Lung (tissue), 12 donors: ENCODE results near the gene MYO3B. TPM values are rescaled to one million over a fixed set of nuclear protein-coding genes. Genes with fewer than 3 reads are reported as not detected.

Experiments used
- ATAC-seq: fragments of 200-7000 bp; cut with Tn5 transposase; one replicate; pipeline ENCODE4 v1.9.1; 2020; ENCODE audit warnings: moderate number of reproducible peaks; ENCODE audit not compliant: insufficient read depth, low FRiP score
- DNase-seq, 3 donors: peaks; one replicate each; pipeline ENCODE4 v3.0.0-alpha.2; 2013 to 2017
- H3K27ac ChIP-seq, 2 donors: one replicate each; pipeline ENCODE4 v1.5.1; 2013; ENCODE audit warnings: mild to moderate bottlenecking in 2 of 2, moderate library complexity in 2 of 2, control low read depth in 1 of 2, inconsistent platforms in 1 of 2, low read depth in 1 of 2, low read length in 1 of 2
- H3K27me3 ChIP-seq, 3 donors: one replicate each; pipeline ENCODE4 v1.5.1; 2013; ENCODE audit warnings: low read length in 2 of 3; ENCODE audit not compliant: control insufficient read depth in 3 of 3, insufficient read depth in 3 of 3
- H3K36me3 ChIP-seq, 4 donors: one replicate each; pipeline ENCODE4 v1.5.1; 2013; ENCODE audit warnings: low read length in 4 of 4, mild to moderate bottlenecking in 1 of 4, moderate library complexity in 1 of 4; ENCODE audit not compliant: control insufficient read depth in 4 of 4, insufficient read depth in 4 of 4
- H3K4me1 ChIP-seq, 5 donors: one replicate each; pipeline ENCODE4 v1.5.1; 2013; ENCODE audit warnings: low read length in 5 of 5, mild to moderate bottlenecking in 2 of 5, moderate library complexity in 1 of 5; ENCODE audit not compliant: control insufficient read depth in 5 of 5, insufficient read depth in 5 of 5
- H3K4me3 ChIP-seq: one replicate; pipeline ENCODE4 v1.5.1; 2013; ENCODE audit warnings: mild to moderate bottlenecking, control low read depth, moderate library complexity
- H3K9ac ChIP-seq, 2 donors: one replicate each; pipeline ENCODE4 v1.5.1; 2013; ENCODE audit warnings: low read length in 2 of 2, control low read depth in 1 of 2; ENCODE audit not compliant: insufficient read depth in 1 of 2
- H3K9me3 ChIP-seq, 4 donors: one replicate each; pipeline ENCODE4 v1.5.1; 2013; ENCODE audit warnings: low read length in 3 of 4, mild to moderate bottlenecking in 1 of 4, moderate library complexity in 1 of 4; ENCODE audit not compliant: control insufficient read depth in 4 of 4, insufficient read depth in 3 of 4
- CTCF ChIP-seq: IDR thresholded peaks from 2 replicates; pipeline ENCODE4 v1.5.1; 2012; ENCODE audit warnings: mild to moderate bottlenecking; ENCODE audit errors: control extremely low read depth, extremely low read depth
- WGBS, 2 donors: extraction: QIAGEN DNeasy Blood & Tissue Kit; methylation state at CpG; one replicate each; pipeline ENCODE4 v1.1.7; 2013; 5-methylcytosine and 5-hydroxymethylcytosine counted together
- polyA plus RNA-seq, 2 donors: library from polyadenylated mRNA; stranded (reverse); fragments of 200-250 nt; gene quantifications; one replicate each; pipeline ENCODE4 v1.2.1, GENCODE V29; 2013
- total RNA-seq, 2 donors: library from RNA; depleted of rRNA in 1 of 2; stranded (reverse); fragments of >200 nt in 1 of 2; gene quantifications; one replicate each; pipeline ENCODE4 v1.2.1, GENCODE V29; 2014 to 2021
- donor health status: control.
- donor health status: control.
- donor health status: Bipolar disorder and iron deficiency.
- donor health status: healthy.
- donor health status: DM: yes; HTN: yes; CAD: no.

Gene MYO3B
- total and polyA plus RNA-seq, 4 donors, result 0.03 to 0.82 (median 0.05) TPM; not detected in 1

- peaks cover 0 to 4% (median 0%) of the 10 kb centered on the region in 4 donors for H3K9me3 ChIP-seq
- no peak for TF ChIP-seq CTCF
- no peaks in the 10 kb centered on the region for H3K36me3 ChIP-seq
- 89 to 92% methylated on average over 3 of the region's 3 CpGs for WGBS, 2 donors
- no peak overlapping the region for H3K4me3 ChIP-seq
- no peak overlapping the region for H3K9ac ChIP-seq
- DNase-seq (no peak), ATAC-seq (no peak)
- no peak overlapping the region for H3K27ac ChIP-seq
- H3K27me3 ChIP-seq, result no peaks in the 10 kb centered on the region
- H3K4me1 ChIP-seq, result no peaks in the 10 kb centered on the region
Measured at GRCh38 chr2:170147576-170147975, 30.4 kb upstream of the MYO3B start.

GRCh38 chr2:170148161-170148560, 29.8 kb upstream of the MYO3B start:
- TF ChIP-seq CTCF, result no peak
- no peak for ATAC-seq

GRCh38 chr2:170152421-170152820, 25.5 kb upstream of the MYO3B start:
- Histone ChIP-seq H3K4me3 (no peak overlapping the region), H3K4me1 (peaks cover 0 to 10% (median 0%) of the 10 kb centered on the region in 5 donors), H3K9me3 (peaks cover 0 to 4% (median 0%) of the 10 kb centered on the region in 4 donors), H3K36me3 (no peaks in the 10 kb centered on the region), H3K27me3 (no peaks in the 10 kb centered on the region), H3K9ac (no peak overlapping the region), H3K27ac (no peak overlapping the region)
- no peak for TF ChIP-seq CTCF
- ATAC-seq, result no peak
- DNase-seq, result no peak
- WGBS, 2 donors, result 92 to 100% methylated on average over 1 of the region's 1 CpG

More at GRCh38 chr2:170148161-170148560, 29.8 kb upstream of the MYO3B start:
- no peak for DNase-seq
- no peaks in the 10 kb centered on the region for H3K27me3 ChIP-seq
- H3K4me3 ChIP-seq, result no peak overlapping the region
- no peaks in the 10 kb centered on the region for H3K36me3 ChIP-seq
- no peak overlapping the region for H3K27ac ChIP-seq
- no peak overlapping the region for H3K9ac ChIP-seq
- H3K9me3 ChIP-seq, result peaks cover 0 to 4% (median 0%) of the 10 kb centered on the region in 4 donors
- H3K4me1 ChIP-seq, result no peaks in the 10 kb centered on the region

- ATAC-seq (peak; percentile 60), DNase-seq (peak in 2 of 3 donors; percentile 25 to 30)
- Histone ChIP-seq H3K4me3 (no peak overlapping the region), H3K36me3 (no peaks in the 10 kb centered on the region), H3K27ac (no peak overlapping the region), H3K9ac (no peak overlapping the region), H3K4me1 (peaks cover 0 to 10% (median 0%) of the 10 kb centered on the region in 5 donors), H3K9me3 (peaks cover 0 to 4% (median 0%) of the 10 kb centered on the region in 4 donors), H3K27me3 (no peaks in the 10 kb centered on the region)
- TF ChIP-seq CTCF, result no peak
- WGBS, 2 donors, result 23 to 33% methylated on average over 8 of the region's 8 CpGs
Measured at GRCh38 chr2:170155022-170155722, 22.8 kb upstream of the MYO3B start.
